Calu3 (cell line): ENCODE results near the gene TREM2. TPM values are rescaled to one million over a fixed set of nuclear protein-coding genes. Genes with fewer than 3 reads are reported as not detected.

Source experiments
- BruUV-seq: library from RNA; stranded (reverse); fragments of 400-500 nt; replicated peaks from 2 replicates; lab custom pipeline; 2021; lab: Mats Ljungman, UMichigan
- CTCF ChIA-PET: fragments of 300-600 bp; sonication (Branson Sonifier 250); formaldehyde crosslinking; loops from one replicate; lab custom pipeline; 2022; ENCODE audit warnings: antibody characterized with exemption; lab: Charles Lee
- DNase-seq: peaks from one replicate; pipeline ENCODE4 v3.0.0; 2022
- H3K27ac Mint-ChIP-seq: one replicate; pipeline ENCODE4 v1.8.0; 2022; ENCODE audit warnings: mixed read lengths; ENCODE audit not compliant: unreplicated experiment
- H3K27me3 Mint-ChIP-seq: one replicate; pipeline ENCODE4 v1.8.0; 2022; ENCODE audit warnings: mixed read lengths; ENCODE audit not compliant: unreplicated experiment
- H3K36me3 Mint-ChIP-seq: one replicate; pipeline ENCODE4 v1.8.0; 2022; ENCODE audit warnings: mild to moderate bottlenecking, moderate library complexity, mixed read lengths; ENCODE audit not compliant: insufficient read depth, unreplicated experiment
- H3K4me1 Mint-ChIP-seq: one replicate; pipeline ENCODE4 v1.8.0; 2022; ENCODE audit warnings: mild to moderate bottlenecking, low read depth, mixed read lengths; ENCODE audit not compliant: unreplicated experiment
- H3K4me3 Mint-ChIP-seq: one replicate; pipeline ENCODE4 v1.8.0; 2022; ENCODE audit warnings: mild to moderate bottlenecking, low read depth, moderate library complexity, mixed read lengths; ENCODE audit not compliant: unreplicated experiment
- H3K9me3 Mint-ChIP-seq: one replicate; pipeline ENCODE4 v1.8.0; 2022; ENCODE audit warnings: low read depth, mixed read lengths; ENCODE audit not compliant: unreplicated experiment
- CTCF ChIP-seq: fragments of 200-600 bp; IDR thresholded peaks from one replicate; pipeline ENCODE4 v1.8.0; 2022; ENCODE audit warnings: antibody characterized with exemption; ENCODE audit not compliant: unreplicated experiment
- intact Hi-C: fragments of 100-400 bp; cut with micrococcal nuclease; formaldehyde crosslinking; loops from one replicate; pipeline ENCODE4 v1.10.0; 2022; ENCODE audit not compliant: unreplicated experiment
- total RNA-seq: library from RNA; stranded (reverse); gene quantifications from 2 replicates; pipeline ENCODE4 v1.2.3, GENCODE V29; 2022

The TREM2 gene
- total RNA-seq, 1 experiment from 2014 or later: not detected

- H3K36me3 Mint-ChIP-seq: no peaks in the 10 kb centered on the region
These were observed 13.3 kb upstream of the TREM2 start for GRCh38 chr6:41176189-41176588.

GRCh38 chr6:41175084-41175483 is 12.2 kb upstream of the TREM2 start:
- H3K4me1 Mint-ChIP-seq: no peaks in the 10 kb centered on the region
- no TSS peak for BruUV-seq
- no peaks in the 10 kb centered on the region for H3K36me3 Mint-ChIP-seq
- no peak overlapping the region for H3K27ac Mint-ChIP-seq
- no peaks in the 10 kb centered on the region for H3K9me3 Mint-ChIP-seq
- TF ChIP-seq CTCF: no peak
- H3K4me3 Mint-ChIP-seq: no peak overlapping the region
- H3K27me3 Mint-ChIP-seq: peaks cover 63% of the 10 kb centered on the region
- CTCF ChIA-PET: no interaction called here
- no peak for DNase-seq
- intact Hi-C loops: no loop called here

More at GRCh38 chr6:41176189-41176588, 13.3 kb upstream of the TREM2 start:
- H3K4me3 Mint-ChIP-seq: no peak overlapping the region
- H3K27ac Mint-ChIP-seq: no peak overlapping the region
- intact Hi-C loops: no loop called here
- peaks cover 52% of the 10 kb centered on the region for H3K27me3 Mint-ChIP-seq
- no peak for DNase-seq
- CTCF ChIA-PET: interaction anchor here (0.9 to 1.3 kb wide), 2 partner anchors 15 to 21 kb away, joined by 3 to 5 read pairs; no protein-coding TSS in a partner anchor
- BruUV-seq: no TSS peak
- no peaks in the 10 kb centered on the region for H3K4me1 Mint-ChIP-seq
- H3K9me3 Mint-ChIP-seq: no peaks in the 10 kb centered on the region
- no peak for TF ChIP-seq CTCF

GRCh38 chr6:41174610-41175009 is 11.7 kb upstream of the TREM2 start:
- Mint-ChIP-seq H3K27ac (no peak overlapping the region), H3K4me1 (no peaks in the 10 kb centered on the region), H3K27me3 (peaks cover 63% of the 10 kb centered on the region), H3K9me3 (no peaks in the 10 kb centered on the region), H3K4me3 (no peak overlapping the region), H3K36me3 (no peaks in the 10 kb centered on the region)
- CTCF ChIA-PET: no interaction called here
- no TSS peak for BruUV-seq
- TF ChIP-seq CTCF: no peak
- intact Hi-C loops: no loop called here
- DNase-seq: no peak

GRCh38 chr6:41171908-41172307 is 9.0 kb upstream of the TREM2 start:
- Mint-ChIP-seq H3K4me3 (no peak overlapping the region), H3K36me3 (no peaks in the 10 kb centered on the region), H3K27me3 (peaks cover 64% of the 10 kb centered on the region), H3K9me3 (no peaks in the 10 kb centered on the region), H3K4me1 (no peaks in the 10 kb centered on the region), H3K27ac (no peak overlapping the region)
- intact Hi-C loops: no loop called here
- no peak for DNase-seq
- no peak for TF ChIP-seq CTCF
- CTCF ChIA-PET: no interaction called here
- no TSS peak for BruUV-seq
